Forelimb muscle (tissue), 1 donor: ENCODE results near the gene IDUA. TPM values are rescaled to one million over a fixed set of nuclear protein-coding genes. Genes with fewer than 3 reads are reported as not detected.
"Not testable (repeated sequence)": the region's sequence is repeated elsewhere in the genome, so short reads cannot be mapped to it uniquely, and the experiment has no call there.

Experiments
- DNase-seq: peaks from one replicate; pipeline ENCODE4 v3.0.0-alpha.2; 2013; ENCODE audit warnings: low read depth
- polyA plus RNA-seq: library from polyadenylated mRNA; unstranded; fragments of 120-200 nt; gene quantifications from one replicate; pipeline ENCODE4 v1.2.1, GENCODE V29; 2013; ENCODE audit not compliant: insufficient read length

Gene IDUA
- polyA plus RNA-seq, 1 donor: 13.9 TPM

GRCh38 chr4:967113-968104, 19.4 kb upstream of the IDUA start:
- DNase-seq: no peak

GRCh38 chr4:968221-968620, 18.6 kb upstream of the IDUA start:
- DNase-seq: no peak

GRCh38 chr4:968621-969394, 18.0 kb upstream of the IDUA start:
- DNase-seq: no peak

- no peak for DNase-seq
Measured at GRCh38 chr4:970046-970745, 16.6 kb upstream of the IDUA start.

- no peak for DNase-seq
Measured at GRCh38 chr4:970854-971520, 15.9 kb upstream of the IDUA start.

GRCh38 chr4:971666-972500, 15.0 kb upstream of the IDUA start:
- no peak for DNase-seq

- DNase-seq: no peak
Measured at GRCh38 chr4:972651-973424, 14.0 kb upstream of the IDUA start.

- DNase-seq: peak; percentile 17
Measured at GRCh38 chr4:973431-974397, 13.1 kb upstream of the IDUA start, which contains the start of gene DGKQ. Gene DGKQ, minus strand, starts transcription at chr4:973569. Its CDS starts 87 bp downstream, at chr4:973482.

GRCh38 chr4:974668-975067, 12.2 kb upstream of the IDUA start:
- DNase-seq: no peak

GRCh38 chr4:976016-976415, 10.8 kb upstream of the IDUA start:
- DNase-seq: not testable (repeated sequence)

- no peak for DNase-seq
Measured at GRCh38 chr4:978957-979701, 7.7 kb upstream of the IDUA start.

- DNase-seq: no peak
Measured at GRCh38 chr4:982291-982690, 4.6 kb upstream of the IDUA start.

- DNase-seq: no peak
Measured at GRCh38 chr4:982814-983213, 4.0 kb upstream of the IDUA start.

- DNase-seq: no peak
Measured at GRCh38 chr4:984336-985054, 2.3 kb upstream of the IDUA start.

GRCh38 chr4:985123-985830, 1.6 kb upstream of the IDUA start:
- DNase-seq: no peak

GRCh38 chr4:986428-986878, 391 bp upstream of the IDUA start:
- DNase-seq: no peak
